Lower leg skin (tissue), 3 donors: ENCODE results near the gene LIX1L.

Experiments used
- CTCF ChIP-seq, 3 donors: fragments of 450-650 bp; IDR thresholded peaks; one replicate each; pipeline ENCODE4 v1.5.1; 2016; ENCODE audit warnings: antibody characterized with exemption in 3 of 3, mild to moderate bottlenecking in 3 of 3, moderate library complexity in 2 of 3
- POLR2A ChIP-seq, 2 donors: fragments of 450-650 bp; IDR thresholded peaks; one replicate each; pipeline ENCODE4 v1.6.1; 2016 to 2017; ENCODE audit warnings: antibody characterized with exemption in 2 of 2, mild to moderate bottlenecking in 1 of 2, moderate library complexity in 1 of 2

- TF ChIP-seq CTCF (IDR thresholded peaks at IDR 0.05) (no peak), POLR2A (IDR thresholded peaks at IDR 0.05) (no peak)
These were observed 71.0 kb downstream of the LIX1L start for GRCh38 chr1:145886816-145887215.
